Endothelial cell of umbilical vein (primary cell): ENCODE results near the gene CISH. TPM values are rescaled to one million over a fixed set of nuclear protein-coding genes. Genes with fewer than 3 reads are reported as not detected.

Experiments used
- BruUV-seq: library from RNA; stranded (reverse); fragments of 400-500 nt; replicated peaks from 2 replicates; lab custom pipeline; 2021; lab: Mats Ljungman, UMichigan
- CTCF ChIA-PET: fragments of 300-600, 350-600 bp; sonication (Branson Sonifier 250); formaldehyde crosslinking; loops from one replicate; lab custom pipeline; 2021; ENCODE audit warnings: antibody characterized with exemption, inconsistent platforms; lab: Charles Lee
- POLR2A ChIA-PET: fragments of 300-600, 350-600 bp; sonication (Branson Sonifier 250); formaldehyde crosslinking; loops from one replicate; lab custom pipeline; 2021; ENCODE audit warnings: antibody characterized with exemption, inconsistent platforms; lab: Charles Lee
- DNase-seq: peaks from one replicate; pipeline ENCODE4 v3.0.0-alpha.2; 2011; ENCODE audit warnings: low read depth, low spot score
- FAIRE-seq: peaks from 2 replicates; lab custom pipeline; 2011; peaks lifted over from hg19 to GRCh38; lab: Jason Lieb, UNC
- H2AFZ ChIP-seq: 2 replicates; pipeline ENCODE4 v1.6.0; 2012; ENCODE audit warnings: low read depth, low read length, control low read depth, inconsistent platforms
- H3K27ac ChIP-seq: 2 replicates; pipeline ENCODE4 v1.5.1; 2011; ENCODE audit warnings: low read depth, mild to moderate bottlenecking, control low read depth, low read length, moderate library complexity; ENCODE audit not compliant: insufficient read depth
- H3K27me3 ChIP-seq, 2 experiments: 2 replicates each; pipeline versions ENCODE4 v1.6.0 to v1.6.1; 2011; ENCODE audit warnings: low read length in 2 of 2, mixed read lengths in 1 of 2; ENCODE audit not compliant: control insufficient read depth in 2 of 2, insufficient read depth in 2 of 2
- H3K36me3 ChIP-seq, 2 experiments: 2 replicates in 1 of 2; 3 replicates in 1 of 2; pipeline ENCODE4 v1.5.1; 2011; ENCODE audit warnings: low read length in 2 of 2, mild to moderate bottlenecking in 1 of 2, moderate library complexity in 1 of 2; ENCODE audit not compliant: control insufficient read depth in 2 of 2, insufficient read depth in 2 of 2; ENCODE audit errors: extremely low read depth in 1 of 2
- H3K4me1 ChIP-seq: 3 replicates; pipeline ENCODE4 v1.5.1; 2011; ENCODE audit warnings: mild to moderate bottlenecking, low read length; ENCODE audit not compliant: control insufficient read depth, insufficient read depth; ENCODE audit errors: extremely low read depth
- H3K4me2 ChIP-seq: 2 replicates; pipeline ENCODE4 v1.6.1; 2011; ENCODE audit warnings: low read length, control low read depth, mixed read lengths; ENCODE audit not compliant: insufficient read depth
- H3K4me3 ChIP-seq, 3 experiments: fragments of 200-600 bp in 1 of 3; sonication (generic), shearing (Covaris generic) in 1 of 3; replicated peaks in 1 of 3; 2 replicates each; pipeline ENCODE4 v1.5.1; 2011 to 2016; ENCODE audit warnings: control low read depth in 3 of 3, low read length in 3 of 3, mild to moderate bottlenecking in 2 of 3, inconsistent platforms in 1 of 3, low read depth in 1 of 3, moderate library complexity in 1 of 3; ENCODE audit not compliant: insufficient read depth in 1 of 3
- H3K79me2 ChIP-seq: 2 replicates; pipeline ENCODE4 v1.6.0; 2012; ENCODE audit warnings: low read length, inconsistent platforms; ENCODE audit not compliant: control insufficient read depth, insufficient read depth
- H3K9ac ChIP-seq: replicated peaks from 2 replicates; pipeline ENCODE3; 2011; ENCODE audit warnings: low read length, control low read depth; ENCODE audit not compliant: insufficient read depth; ENCODE audit errors: extremely low read depth
- H3K9me1 ChIP-seq: replicated peaks from 3 replicates; pipeline ENCODE4 v1.6.0; 2011; ENCODE audit warnings: mild to moderate bottlenecking, low read length; ENCODE audit not compliant: control insufficient read depth, insufficient read depth; ENCODE audit errors: extremely low read depth
- H3K9me3 ChIP-seq: replicated peaks from 2 replicates; pipeline ENCODE4 v1.5.1; 2012; ENCODE audit warnings: low read length, inconsistent platforms; ENCODE audit not compliant: control insufficient read depth, insufficient read depth
- H4K20me1 ChIP-seq: replicated peaks from 2 replicates; pipeline ENCODE3; 2011; ENCODE audit warnings: mild to moderate bottlenecking, low read length; ENCODE audit not compliant: control insufficient read depth, insufficient read depth; ENCODE audit errors: extremely low read depth
- CTCF ChIP-seq, 2 donors: IDR thresholded peaks; 1 replicate in 1 of 2; 2 replicates in 1 of 2; pipeline ENCODE4 v1.5.1; 2011; ENCODE audit warnings: low read length in 2 of 2, mild to moderate bottlenecking in 2 of 2, moderate library complexity in 2 of 2, control low read depth in 1 of 2, inconsistent platforms in 1 of 2, low read depth in 1 of 2; ENCODE audit not compliant: insufficient read depth in 1 of 2; ENCODE audit errors: extremely low read depth in 1 of 2
- EZH2 ChIP-seq: IDR thresholded peaks from 2 replicates; pipeline ENCODE4 v1.6.1; 2012; ENCODE audit warnings: borderline replicate concordance, low read depth, mild to moderate bottlenecking, moderate library complexity, low read length, inconsistent platforms; ENCODE audit not compliant: severe bottlenecking
- FOS ChIP-seq: IDR thresholded peaks from 2 replicates; pipeline ENCODE4 v1.6.1; 2011; ENCODE audit warnings: mild to moderate bottlenecking, low read length, moderate library complexity, borderline replicate concordance; ENCODE audit not compliant: insufficient read depth
- GATA2 ChIP-seq: IDR thresholded peaks from 2 replicates; pipeline ENCODE4 v1.7.0; 2011; ENCODE audit warnings: low read depth, mild to moderate bottlenecking, moderate library complexity, mixed read lengths, low read length; ENCODE audit not compliant: insufficient read length, insufficient read depth
- JUN ChIP-seq: IDR thresholded peaks from 2 replicates; pipeline ENCODE4 v1.6.1; 2011; ENCODE audit warnings: borderline replicate concordance, low read depth; ENCODE audit not compliant: insufficient read length, insufficient read depth
- MYC ChIP-seq: IDR thresholded peaks from one replicate; pipeline ENCODE4 v1.6.1; 2011; ENCODE audit warnings: mild to moderate bottlenecking, low read depth, low read length
- POLR2A ChIP-seq: IDR thresholded peaks from 2 replicates; pipeline ENCODE4 v1.6.1; 2012; ENCODE audit warnings: low read depth, mild to moderate bottlenecking, control low read depth, low read length
- POLR2AphosphoS5 ChIP-seq: IDR thresholded peaks from 2 replicates; pipeline ENCODE4 v1.6.1; 2012; ENCODE audit warnings: low read depth, mild to moderate bottlenecking, control low read depth, low read length, moderate library complexity; ENCODE audit not compliant: insufficient read depth
- dilution Hi-C: fragments of 300-500 bp; cut with MboI; formaldehyde crosslinking; loops from one replicate; pipeline ENCODE4 v1.15.0; 2019; ENCODE audit warnings: low sequenced_read_pairs; ENCODE audit not compliant: extremely low pct_ligation_motif_present
- intact Hi-C: fragments of 100-400 bp; cut with micrococcal nuclease; formaldehyde crosslinking; loops from one replicate; pipeline ENCODE4 v1.10.0; 2022
- polyA plus RNA-seq, 4 experiments: library from polyadenylated mRNA; depleted of rRNA in 3 of 4; stranded (reverse) in 3 of 4; unstranded in 1 of 4; fragments of >200 nt; gene quantifications; 2 replicates each; pipeline versions ENCODE4 v1.2.1 to v1.2.3, GENCODE V29; 2011 to 2012; ENCODE audit warnings: missing spikeins in 1 of 4
- total RNA-seq: library from RNA; stranded (reverse); gene quantifications from 2 replicates; pipeline ENCODE4 v1.2.3, GENCODE V29; 2021

The CISH gene
- total and polyA plus RNA-seq, 2 donors (not counting 3 experiments of a cell fraction or from before 2014, with no cell fraction given), result 2.2 to 4.1 TPM

DNA sequence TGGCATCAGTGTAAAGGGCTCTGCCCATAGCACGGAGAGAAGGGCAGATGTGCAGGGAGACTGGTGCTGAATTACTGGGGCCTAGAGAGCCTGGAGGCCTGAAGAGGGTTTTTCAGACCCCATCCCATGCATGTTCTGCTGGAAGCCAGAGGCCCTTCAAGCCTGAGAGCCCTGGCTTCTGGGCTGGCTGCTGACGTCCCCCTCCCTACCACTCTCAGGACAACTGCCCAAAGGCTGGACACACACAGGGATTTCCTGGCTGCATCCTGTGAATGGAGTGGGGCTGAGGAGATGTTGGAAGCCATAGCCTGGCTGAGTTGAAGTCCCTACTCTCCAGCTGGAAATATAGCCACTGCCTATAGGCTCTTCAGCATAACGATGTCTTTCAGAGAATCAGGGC, 46.2 kb upstream of the CISH start:
- Histone ChIP-seq H3K79me2 (no peaks in the 10 kb centered on the region), H3K9ac (no peak overlapping the region), H3K9me3 (no peaks in the 10 kb centered on the region), H4K20me1 (no peaks in the 10 kb centered on the region), H3K9me1 (no peaks in the 10 kb centered on the region), H3K27ac (no peak overlapping the region), H3K36me3 (no peaks in the 10 kb centered on the region), H3K4me1 (no peaks in the 10 kb centered on the region), H3K4me3 (no peak overlapping the region), H3K27me3 (no peaks in the 10 kb centered on the region), H2AFZ (no peak overlapping the region), H3K4me2 (no peak overlapping the region)
- intact Hi-C loops, result no loop called here
- no peak for FAIRE-seq
- ChIA-PET CTCF (interaction anchor here (1.0 kb wide), 1 partner anchor 42 kb away, joined by 4 read pairs; no protein-coding TSS in a partner anchor), POLR2A (no interaction called here)
- TF ChIP-seq GATA2 (no peak), FOS (no peak), CTCF (IDR thresholded peaks at IDR 0.05; ENCODE audit: extremely low read depth in 1 of 2, insufficient read depth in 1 of 2, low read depth in 1 of 2, low read length in 2 of 2) (no peak), MYC (no peak), EZH2 (no peak), JUN (no peak), POLR2A (no peak), POLR2AphosphoS5 (no peak)
- dilution Hi-C loops, result no loop called here
- no peak for DNase-seq
- BruUV-seq, result no TSS peak
